Neuronal stem cell (in vitro differentiated cells): Measurements from ENCODE around the gene URM1.
"Not testable (repeated sequence)": the region's sequence is repeated elsewhere in the genome, so short reads cannot be mapped to it uniquely, and the experiment has no call there.

Source experiments
- DNase-seq: peaks from one replicate; pipeline ENCODE4 v3.0.0-alpha.2; 2013; ENCODE audit warnings: low spot score
- H2AFZ ChIP-seq: one replicate; pipeline ENCODE4 v1.6.1; 2013; ENCODE audit warnings: mild to moderate bottlenecking, low read length, inconsistent platforms
- H2AK5ac ChIP-seq: 2 replicates; pipeline ENCODE4 v1.6.1; 2013; ENCODE audit warnings: low read depth, mild to moderate bottlenecking, inconsistent platforms, low read length, moderate library complexity, mixed read lengths
- H2BK120ac ChIP-seq: 2 replicates; pipeline ENCODE4 v1.6.1; 2013; ENCODE audit warnings: low read depth, mild to moderate bottlenecking, inconsistent platforms, low read length, moderate library complexity, mixed read lengths
- H2BK12ac ChIP-seq: one replicate; pipeline ENCODE4 v1.6.1; 2013; ENCODE audit warnings: low read length, inconsistent platforms
- H2BK15ac ChIP-seq: 2 replicates; pipeline ENCODE4 v1.6.1; 2013; ENCODE audit warnings: mild to moderate bottlenecking, low read length, inconsistent platforms, mixed read lengths
- H2BK5ac ChIP-seq: one replicate; pipeline ENCODE4 v1.6.1; 2013; ENCODE audit warnings: inconsistent platforms, mild to moderate bottlenecking, low read length, moderate library complexity
- H3K14ac ChIP-seq: one replicate; pipeline ENCODE4 v1.6.1; 2013; ENCODE audit warnings: low read length, inconsistent platforms
- H3K18ac ChIP-seq: 2 replicates; pipeline ENCODE4 v1.6.1; 2013; ENCODE audit warnings: low read length, inconsistent platforms
- H3K23ac ChIP-seq: 2 replicates; pipeline ENCODE4 v1.6.1; 2013; ENCODE audit warnings: low read depth, mild to moderate bottlenecking, mixed read lengths, low read length, inconsistent platforms; ENCODE audit not compliant: poor library complexity
- H3K27ac ChIP-seq: replicated peaks from 3 replicates; pipeline ENCODE4 v1.5.1; 2013; ENCODE audit warnings: low read length, inconsistent platforms
- H3K27me3 ChIP-seq, 3 experiments: 2 replicates each; pipeline ENCODE4 v1.6.1; 2013; ENCODE audit warnings: low read length in 3 of 3, mild to moderate bottlenecking in 2 of 3, inconsistent platforms in 1 of 3, low read depth in 1 of 3, mixed read lengths in 1 of 3, moderate library complexity in 1 of 3; ENCODE audit not compliant: control insufficient read depth in 3 of 3, insufficient read depth in 3 of 3
- H3K36me3 ChIP-seq, 2 donors: replicated peaks in 1 of 2; 2 replicates each; pipeline ENCODE4 v1.6.1; 2013; ENCODE audit warnings: low read length in 2 of 2; ENCODE audit not compliant: control insufficient read depth in 2 of 2, insufficient read depth in 2 of 2
- H3K4ac ChIP-seq: 2 replicates; pipeline ENCODE4 v1.6.1; 2013; ENCODE audit warnings: inconsistent platforms, mild to moderate bottlenecking, low read length, moderate library complexity
- H3K4me1 ChIP-seq, 2 donors: 1 replicate in 1 of 2; 2 replicates in 1 of 2; pipeline ENCODE4 v1.6.1; 2013; ENCODE audit warnings: low read length in 2 of 2, low read depth in 1 of 2; ENCODE audit not compliant: control insufficient read depth in 2 of 2, insufficient read depth in 1 of 2
- H3K4me2 ChIP-seq: one replicate; pipeline ENCODE4 v1.6.1; 2013; ENCODE audit warnings: mild to moderate bottlenecking, low read length, inconsistent platforms; ENCODE audit not compliant: insufficient read depth, poor library complexity, severe bottlenecking
- H3K4me3 ChIP-seq, 2 donors: 2 replicates each; pipeline ENCODE4 v1.5.1; 2013; ENCODE audit warnings: low read length in 2 of 2, mild to moderate bottlenecking in 2 of 2, inconsistent platforms in 1 of 2, moderate library complexity in 1 of 2
- H3K79me1 ChIP-seq: one replicate; pipeline ENCODE4 v1.6.1; 2013; ENCODE audit warnings: low read depth, mild to moderate bottlenecking, inconsistent platforms, low read length, moderate library complexity
- H3K9ac ChIP-seq: one replicate; pipeline ENCODE4 v1.6.1; 2013; ENCODE audit warnings: mild to moderate bottlenecking, low read depth, low read length, inconsistent platforms; ENCODE audit not compliant: poor library complexity
- H3K9me3 ChIP-seq, 2 donors: replicated peaks in 1 of 2; 2 replicates each; pipeline versions ENCODE3 to v1.6.1; 2013; ENCODE audit warnings: low read length in 2 of 2, mild to moderate bottlenecking in 2 of 2, inconsistent platforms in 1 of 2, low read depth in 1 of 2, mixed read lengths in 1 of 2, moderate library complexity in 1 of 2; ENCODE audit not compliant: control insufficient read depth in 2 of 2, insufficient read depth in 1 of 2
- H4K8ac ChIP-seq: one replicate; pipeline ENCODE4 v1.6.1; 2013; ENCODE audit warnings: low read depth, mild to moderate bottlenecking, inconsistent platforms, low read length, moderate library complexity
- H4K91ac ChIP-seq: one replicate; pipeline ENCODE4 v1.6.1; 2013; ENCODE audit warnings: low read length, low read depth, mild to moderate bottlenecking, inconsistent platforms; ENCODE audit not compliant: poor library complexity
- WGBS, 2 donors: extraction: QIAGEN DNeasy Blood & Tissue Kit; methylation state at CpG; one replicate each; pipeline ENCODE4 v1.1.7; 2013; ENCODE audit warnings: missing lambda C conversion rate in 2 of 2, mixed read lengths in 1 of 2; ENCODE audit not compliant: insufficient read length in 2 of 2, insufficient replicate concordance in 1 of 2; ENCODE audit errors: extremely low coverage in 2 of 2; 5-methylcytosine and 5-hydroxymethylcytosine counted together

Gene URM1

DNA sequence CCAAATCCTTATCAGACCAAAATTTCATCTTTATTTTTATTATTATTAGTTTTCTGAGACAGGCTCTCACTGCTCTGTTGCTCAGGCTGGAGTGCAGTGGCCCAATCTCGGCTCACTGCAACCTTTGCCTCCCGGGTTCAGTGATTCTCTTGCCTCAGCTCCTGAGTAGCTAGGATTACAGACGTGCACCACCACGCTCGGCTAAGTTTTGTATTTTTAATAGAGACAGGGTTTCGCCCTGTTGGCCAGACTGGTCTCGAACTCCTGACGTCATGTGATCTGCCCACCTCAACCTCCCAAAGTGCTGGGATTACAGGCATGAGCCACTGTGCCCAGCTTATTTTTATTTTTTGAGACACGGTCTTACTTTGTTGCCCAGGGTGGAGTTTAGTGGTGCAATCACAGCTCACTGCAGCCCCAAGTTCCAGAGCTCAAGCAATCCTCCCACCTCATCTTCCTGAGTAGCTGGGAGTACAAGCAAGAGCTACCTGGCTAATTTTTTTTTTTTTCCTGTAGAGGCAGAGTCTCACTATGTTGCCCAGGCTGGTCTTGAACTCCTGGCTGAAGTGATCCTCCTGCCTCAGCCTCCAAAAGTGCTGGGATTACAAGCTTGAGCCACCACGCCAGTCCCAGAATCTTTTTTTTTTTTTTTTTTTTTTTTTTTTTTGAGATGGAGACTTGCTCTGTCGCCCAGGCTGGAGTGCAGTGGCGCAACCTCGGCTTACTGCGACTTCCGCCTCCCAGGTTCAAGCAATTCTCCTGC is 32.1 kb upstream of the URM1 start:
- H3K9me3 ChIP-seq, H2BK15ac ChIP-seq, H3K14ac ChIP-seq, H4K91ac ChIP-seq, H4K8ac ChIP-seq, H3K23ac ChIP-seq, H3K4me1 ChIP-seq, H3K4ac ChIP-seq, H3K18ac ChIP-seq, H3K27ac ChIP-seq, H2AFZ ChIP-seq, H3K9ac ChIP-seq, H2BK5ac ChIP-seq, H3K79me1 ChIP-seq, H3K4me3 ChIP-seq, H3K4me2 ChIP-seq, DNase-seq, H3K27me3 ChIP-seq, H2BK12ac ChIP-seq, H2AK5ac ChIP-seq, H2BK120ac ChIP-seq: not testable (repeated sequence)
- peaks cover 5 to 31% of the 10 kb centered on the region in 2 donors for H3K36me3 ChIP-seq
- no CpG with 5 or more reads among the region's 15 CpGs for WGBS, 2 donors

DNA sequence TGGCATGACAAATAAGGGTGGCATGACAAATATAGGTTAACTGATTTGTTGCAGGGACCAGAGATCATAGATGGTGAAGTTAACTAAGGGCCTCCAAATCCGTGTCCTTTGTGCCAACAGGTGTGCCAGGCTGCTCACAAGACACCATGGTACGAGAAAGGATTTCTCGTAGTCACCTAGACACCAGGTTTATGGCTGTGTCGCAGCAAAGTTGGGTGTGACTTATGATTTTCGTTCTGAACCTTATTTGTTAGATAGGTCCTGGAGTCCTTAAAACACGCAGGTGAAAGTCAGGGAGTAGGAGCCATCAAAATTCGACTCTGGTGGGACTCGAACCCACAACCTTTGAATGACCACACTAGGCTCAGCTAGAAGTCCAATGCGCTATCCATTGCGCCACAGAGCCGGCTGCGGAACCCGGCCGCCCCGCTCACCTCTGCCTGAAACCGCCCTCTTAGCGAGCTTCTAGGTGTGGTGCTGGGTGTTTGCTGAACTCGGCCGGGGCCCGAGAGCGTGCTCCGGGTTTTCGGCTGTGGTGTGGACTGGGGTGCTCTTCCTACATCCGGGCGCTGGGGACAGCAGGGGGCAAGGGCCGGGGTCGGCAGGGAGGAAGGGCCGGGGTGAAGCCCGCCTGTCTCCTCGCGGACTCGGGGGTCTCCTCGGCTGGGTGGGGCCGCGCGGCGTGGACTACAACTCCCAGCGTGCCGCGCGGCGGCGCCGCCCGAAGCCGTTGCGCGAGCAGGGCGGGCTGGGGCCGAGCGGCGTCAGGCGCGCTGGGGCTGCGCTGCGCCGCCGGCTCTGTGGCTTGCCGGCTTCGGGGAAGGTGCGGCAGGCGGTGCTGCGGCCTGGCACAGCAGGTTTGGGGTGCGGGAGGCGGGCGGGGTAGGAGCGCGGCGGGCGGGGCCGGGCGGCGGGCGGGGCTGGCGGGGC is 31.1 kb upstream of the URM1 start, which contains the start of gene SLC27A4:
SLC27A4 (plus strand) TSS at position 767 of the 930 bp plus-strand sequence. CDS start 2,606 bp downstream, outside the sequence.
- H4K8ac ChIP-seq: no peak within 1 kb of the TSS
- no peak within 1 kb of the TSS for H3K14ac ChIP-seq
- peak within 1 kb of the TSS; percentile 15 for H2AK5ac ChIP-seq
- H3K27me3 ChIP-seq: peaks cover 0 to 7% (median 2%) of the 10 kb centered on the region in 3 experiments
- no peak within 1 kb of the TSS for H3K4ac ChIP-seq
- H2BK120ac ChIP-seq: no peak within 1 kb of the TSS
- peak within 1 kb of the TSS; percentile 62 for H3K18ac ChIP-seq
- no peak within 1 kb of the TSS for H2BK5ac ChIP-seq
- peak within 1 kb of the TSS; percentile 73 for H3K9ac ChIP-seq
- peaks cover 6 to 36% of the 10 kb centered on the region in 2 donors for H3K36me3 ChIP-seq
- no peak within 1 kb of the TSS for H3K27ac ChIP-seq
- peak within 1 kb of the TSS; percentile 85 to 88 for H3K4me3 ChIP-seq
- H2BK12ac ChIP-seq: no peak within 1 kb of the TSS
- no peaks in the 10 kb centered on the region for H3K9me3 ChIP-seq
- H3K23ac ChIP-seq: peak within 1 kb of the TSS; percentile 52
- H4K91ac ChIP-seq: no peak within 1 kb of the TSS
- peaks cover 4 to 9% of the 10 kb centered on the region in 2 donors for H3K4me1 ChIP-seq
- peak within 1 kb of the TSS; percentile 97 for H2AFZ ChIP-seq
- whole genome bisulfite sequencing, 2 donors: no CpG with 5 or more reads among the region's 75 CpGs
- no peaks in the 10 kb centered on the region for H3K79me1 ChIP-seq
- H3K4me2 ChIP-seq: peak within 1 kb of the TSS; percentile 97
- peak; percentile 73 for DNase-seq
- H2BK15ac ChIP-seq: no peak within 1 kb of the TSS

DNA sequence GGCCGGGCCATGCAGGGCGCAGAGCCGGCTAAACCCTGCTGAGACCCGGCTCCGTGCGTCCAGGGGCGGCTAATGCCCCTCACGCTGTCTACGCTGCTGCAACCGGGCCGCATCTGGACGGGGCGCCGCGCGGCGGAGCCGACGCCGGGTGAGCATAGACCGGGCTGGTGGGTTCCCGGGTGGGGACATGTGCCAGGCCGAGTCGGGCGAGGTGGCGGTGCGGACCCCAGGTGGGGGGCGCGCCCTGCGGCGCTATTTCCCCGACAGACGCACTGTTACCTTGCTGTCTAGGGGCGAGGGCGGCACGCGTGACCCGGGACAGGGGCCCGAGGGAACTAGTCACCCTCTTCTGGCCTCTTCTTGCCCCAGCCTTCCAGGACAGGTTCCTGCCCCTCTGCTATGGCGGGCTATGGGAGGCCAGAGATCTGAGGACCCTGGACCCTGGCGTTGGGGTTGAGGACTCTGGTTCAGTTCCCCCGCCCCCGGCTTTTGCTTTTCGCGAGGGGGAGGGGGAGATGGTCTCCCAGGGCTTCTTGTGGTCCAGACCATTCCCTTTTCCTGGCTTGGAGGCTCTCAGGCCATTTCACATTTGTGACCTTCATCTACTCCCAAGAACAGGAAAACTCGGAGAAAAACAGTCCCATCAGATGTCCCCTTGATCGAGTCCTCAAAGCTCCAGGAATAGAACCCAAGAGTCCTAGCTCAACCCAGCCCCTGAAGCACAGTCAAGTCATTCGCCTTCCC is 30.3 kb upstream of the URM1 start:
- Histone ChIP-seq H4K91ac (no peak overlapping the region), H3K4me2 (peak overlapping the region; percentile 97), H3K27me3 (peaks cover 0 to 7% (median 2%) of the 10 kb centered on the region in 3 experiments), H3K18ac (peak overlapping the region; percentile 62), H3K4me3 (peak overlapping the region; percentile 85 to 87), H3K14ac (no peak overlapping the region), H2AFZ (peak overlapping the region; percentile 97), H3K79me1 (no peaks in the 10 kb centered on the region), H2BK5ac (no peak overlapping the region), H4K8ac (no peak overlapping the region), H2BK12ac (no peak overlapping the region), H2AK5ac (peak overlapping the region; percentile 15), H3K23ac (peak overlapping the region; percentile 52), H3K4me1 (peaks cover 4 to 9% of the 10 kb centered on the region in 2 donors), H2BK120ac (no peak overlapping the region), H3K9ac (peak overlapping the region; percentile 73), H3K4ac (no peak overlapping the region), H2BK15ac (no peak overlapping the region), H3K36me3 (peaks cover 12 to 44% of the 10 kb centered on the region in 2 donors), H3K9me3 (no peaks in the 10 kb centered on the region), H3K27ac (no peak overlapping the region)
- no peak for DNase-seq
- WGBS, 2 donors: no CpG with 5 or more reads among the region's 48 CpGs
